Measurements from ENCODE around the gene NCLN.

Gene NCLN

DNA sequence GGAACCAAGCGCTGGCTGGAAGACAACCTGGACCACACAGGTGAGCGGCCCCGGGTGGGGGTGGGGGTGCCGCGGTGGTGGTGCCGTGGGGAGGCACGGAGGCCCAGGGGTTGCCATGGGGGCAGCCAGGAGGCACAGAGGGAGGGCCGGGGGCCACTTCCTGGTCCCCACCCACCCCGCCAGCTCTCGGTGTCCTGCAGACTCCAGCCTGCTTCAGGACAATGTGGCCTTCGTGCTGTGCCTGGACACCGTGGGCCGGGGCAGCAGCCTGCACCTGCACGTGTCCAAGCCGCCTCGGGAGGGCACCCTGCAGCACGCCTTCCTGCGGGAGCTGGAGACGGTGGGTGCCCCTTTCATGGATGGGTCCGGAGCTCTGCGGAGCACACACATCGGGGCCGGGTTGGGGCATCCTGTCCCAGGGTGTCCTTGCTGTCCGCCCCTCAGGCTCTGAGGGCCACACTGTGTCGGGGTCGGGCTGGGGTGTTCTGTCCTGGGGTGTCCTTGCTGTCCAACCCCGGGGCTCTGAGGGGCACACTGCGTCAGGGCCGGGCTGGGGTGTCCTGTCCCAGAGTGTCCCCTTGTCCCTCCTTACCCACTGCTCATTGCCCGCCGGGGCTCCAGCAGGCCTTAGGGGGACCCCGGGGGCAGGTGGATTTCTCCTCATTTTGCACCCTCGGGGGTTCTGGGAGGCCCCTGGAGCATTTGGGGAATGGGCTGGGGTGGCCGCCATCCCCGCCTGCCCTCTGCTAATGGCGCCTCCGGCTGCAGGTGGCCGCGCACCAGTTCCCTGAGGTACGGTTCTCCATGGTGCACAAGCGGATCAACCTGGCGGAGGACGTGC is 18.3 kb downstream of the NCLN start:
- TF ChIP-seq, protein P1, sequence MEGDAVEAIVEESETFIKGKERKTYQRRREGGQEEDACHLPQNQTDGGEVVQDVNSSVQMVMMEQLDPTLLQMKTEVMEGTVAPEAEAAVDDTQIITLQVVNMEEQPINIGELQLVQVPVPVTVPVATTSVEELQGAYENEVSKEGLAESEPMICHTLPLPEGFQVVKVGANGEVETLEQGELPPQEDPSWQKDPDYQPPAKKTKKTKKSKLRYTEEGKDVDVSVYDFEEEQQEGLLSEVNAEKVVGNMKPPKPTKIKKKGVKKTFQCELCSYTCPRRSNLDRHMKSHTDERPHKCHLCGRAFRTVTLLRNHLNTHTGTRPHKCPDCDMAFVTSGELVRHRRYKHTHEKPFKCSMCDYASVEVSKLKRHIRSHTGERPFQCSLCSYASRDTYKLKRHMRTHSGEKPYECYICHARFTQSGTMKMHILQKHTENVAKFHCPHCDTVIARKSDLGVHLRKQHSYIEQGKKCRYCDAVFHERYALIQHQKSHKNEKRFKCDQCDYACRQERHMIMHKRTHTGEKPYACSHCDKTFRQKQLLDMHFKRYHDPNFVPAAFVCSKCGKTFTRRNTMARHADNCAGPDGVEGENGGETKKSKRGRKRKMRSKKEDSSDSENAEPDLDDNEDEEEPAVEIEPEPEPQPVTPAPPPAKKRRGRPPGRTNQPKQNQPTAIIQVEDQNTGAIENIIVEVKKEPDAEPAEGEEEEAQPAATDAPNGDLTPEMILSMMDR (IDR thresholded peaks at IDR 0.05; ENCODE audit: insufficient read depth, missing control alignments), result no peak
- no peak for DNase-seq (ENCODE audit: insufficient read length, low spot score)
- FAIRE-seq, result no peak

DNA sequence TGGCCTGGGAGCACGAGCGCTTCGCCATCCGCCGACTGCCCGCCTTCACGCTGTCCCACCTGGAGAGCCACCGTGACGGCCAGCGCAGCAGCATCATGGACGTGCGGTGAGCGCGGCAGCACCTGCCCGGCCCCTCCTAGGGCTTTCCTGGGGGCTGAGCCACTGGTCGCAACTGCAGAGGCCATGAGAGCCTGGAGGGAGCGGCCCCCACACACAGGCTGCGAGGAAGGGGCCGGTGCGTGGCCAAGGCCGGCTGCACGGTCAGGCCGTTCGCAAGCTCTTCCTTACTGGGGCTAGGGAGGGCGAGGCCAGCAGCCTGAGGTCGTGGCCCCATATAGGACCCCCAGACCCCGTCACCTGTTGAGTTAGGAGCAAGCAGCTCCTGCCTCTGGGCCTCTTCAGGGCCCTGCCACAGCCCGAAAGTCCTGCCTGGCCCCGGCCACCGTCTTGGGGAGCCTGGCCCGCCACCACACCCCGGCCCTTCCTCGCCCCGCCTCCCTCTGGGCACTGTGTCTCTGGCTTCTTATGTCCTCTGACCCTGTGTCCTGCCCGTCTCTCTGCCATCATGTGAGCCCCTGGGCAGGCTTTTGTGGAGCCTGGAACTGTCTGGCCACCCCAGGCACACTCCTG is 19.0 kb downstream of the NCLN start:
- no peak for FAIRE-seq
- DNase-seq (ENCODE audit: insufficient read length, low spot score), result no peak
- TF ChIP-seq, protein P1 (IDR thresholded peaks at IDR 0.05; ENCODE audit: insufficient read depth, missing control alignments), result no peak

DNA sequence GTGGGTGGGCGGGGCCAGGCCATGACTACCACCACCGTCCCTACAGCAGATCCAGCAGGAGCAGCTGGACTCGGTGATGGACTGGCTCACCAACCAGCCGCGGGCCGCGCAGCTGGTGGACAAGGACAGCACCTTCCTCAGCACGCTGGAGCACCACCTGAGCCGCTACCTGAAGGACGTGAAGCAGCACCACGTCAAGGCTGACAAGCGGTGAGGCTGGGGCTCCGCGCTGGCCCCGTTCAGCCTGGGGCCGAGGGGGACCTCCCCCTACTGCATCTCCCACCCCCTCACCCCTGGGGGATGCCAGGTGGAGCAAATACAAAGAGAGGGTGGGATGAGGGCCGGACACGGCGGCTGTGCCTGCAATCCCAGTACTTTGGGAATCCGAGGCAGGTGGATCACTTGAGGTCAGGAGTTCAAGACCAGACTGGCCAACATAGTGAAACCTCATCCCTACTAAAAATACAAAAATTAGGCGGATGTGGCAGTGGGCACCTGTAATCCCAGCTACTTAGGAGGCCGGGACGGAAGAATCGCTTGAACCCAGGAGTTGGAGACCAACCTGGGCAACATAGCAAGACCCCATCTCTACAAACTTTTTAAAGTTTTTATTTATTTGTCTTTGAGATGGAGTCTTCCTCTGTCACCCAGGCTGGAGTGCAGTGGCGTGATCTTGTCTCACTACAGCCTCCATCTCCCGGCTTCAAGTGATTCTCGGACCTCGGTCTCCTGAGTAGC is 20.7 kb downstream of the NCLN start:
- no peak for FAIRE-seq

DNA sequence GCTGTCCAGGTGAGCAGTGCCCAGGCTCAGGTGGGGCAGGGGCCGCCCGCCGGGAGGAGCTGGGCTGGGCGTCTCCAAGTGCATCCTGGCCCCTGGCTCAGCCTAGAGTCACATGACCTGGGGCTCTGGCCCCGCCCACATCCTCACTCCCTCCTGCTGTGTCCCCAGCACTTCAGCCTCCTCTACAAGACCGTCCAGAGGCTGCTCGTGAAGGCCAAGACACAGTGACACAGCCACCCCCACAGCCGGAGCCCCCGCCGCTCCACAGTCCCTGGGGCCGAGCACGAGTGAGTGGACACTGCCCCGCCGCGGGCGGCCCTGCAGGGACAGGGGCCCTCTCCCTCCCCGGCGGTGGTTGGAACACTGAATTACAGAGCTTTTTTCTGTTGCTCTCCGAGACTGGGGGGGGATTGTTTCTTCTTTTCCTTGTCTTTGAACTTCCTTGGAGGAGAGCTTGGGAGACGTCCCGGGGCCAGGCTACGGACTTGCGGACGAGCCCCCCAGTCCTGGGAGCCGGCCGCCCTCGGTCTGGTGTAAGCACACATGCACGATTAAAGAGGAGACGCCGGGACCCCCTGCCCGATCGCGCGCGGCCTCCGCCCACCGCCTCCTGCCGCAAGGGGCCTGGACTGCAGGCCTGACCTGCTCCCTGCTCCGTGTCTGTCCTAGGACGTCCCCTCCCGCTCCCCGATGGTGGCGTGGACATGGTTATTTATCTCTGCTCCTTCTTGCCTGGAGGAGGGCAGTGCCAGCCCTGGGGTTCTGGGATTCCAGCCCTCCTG is 21.9 kb downstream of the NCLN start:
- DNase-seq (ENCODE audit: insufficient read length, low spot score) (peak; percentile 24), FAIRE-seq (no peak)
- TF ChIP-seq, protein P1 (IDR thresholded peaks at IDR 0.05; ENCODE audit: insufficient read depth, missing control alignments), result no peak

More for the DNA sequence above, 20.7 kb downstream of the NCLN start:
- TF ChIP-seq, protein P1 (IDR thresholded peaks at IDR 0.05; ENCODE audit: insufficient read depth, missing control alignments), result no peak
- peak; percentile 13 for DNase-seq (ENCODE audit: insufficient read length, low spot score)

DNA sequence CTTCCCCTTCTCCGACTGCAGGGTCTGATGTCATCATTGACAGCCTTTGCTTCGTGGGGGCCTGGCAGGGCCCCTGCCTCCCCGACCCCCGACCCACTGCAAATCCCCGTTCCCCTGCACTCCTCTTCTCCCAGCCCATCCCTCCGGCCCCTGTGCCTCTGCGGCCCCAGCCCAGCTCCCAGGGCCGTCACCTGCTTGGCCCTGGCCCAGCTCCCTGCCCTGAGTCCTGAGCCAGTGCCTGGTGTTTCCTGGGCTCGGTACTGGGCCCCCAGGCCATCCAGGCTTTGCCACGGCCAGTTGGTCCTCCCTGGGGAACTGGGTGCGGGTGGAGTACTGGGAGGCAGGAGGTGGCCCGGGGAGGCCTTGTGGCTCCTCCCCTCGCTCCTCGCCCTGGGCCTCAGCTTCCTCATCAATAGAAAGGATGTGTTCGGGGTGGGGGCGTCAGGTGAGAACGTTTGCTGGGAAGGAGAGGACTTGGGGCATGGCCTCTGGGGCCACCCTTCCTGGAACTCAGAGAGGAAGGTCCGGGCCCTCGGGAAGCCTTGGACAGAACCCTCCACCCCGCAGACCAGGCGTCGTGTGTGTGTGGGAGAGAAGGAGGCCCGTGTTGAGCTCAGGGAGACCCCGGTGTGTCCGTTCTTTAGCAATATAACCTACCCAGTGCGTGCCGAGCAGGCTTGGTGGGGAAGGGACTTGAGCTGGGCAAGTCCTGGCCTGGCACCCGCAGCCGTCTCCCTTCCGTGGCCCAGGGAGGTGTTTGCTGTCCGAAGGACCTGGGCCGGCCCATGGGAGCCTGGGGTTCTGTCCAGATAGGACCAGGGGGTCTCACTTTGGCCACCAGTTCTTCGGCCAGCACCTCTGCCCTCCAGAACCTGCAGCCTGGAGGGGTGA is 22.8 kb downstream of the NCLN start:
- TF ChIP-seq, protein P1 (IDR thresholded peaks at IDR 0.05; ENCODE audit: insufficient read depth, missing control alignments), result no peak
- no peak for FAIRE-seq

More for the DNA sequence above, 22.8 kb downstream of the NCLN start:
- no peak for DNase-seq (ENCODE audit: insufficient read length, low spot score)
